IPS-NIHi11 (cell line): Measurements from ENCODE around the gene AMBRA1.

ENCODE experiments used
- DNase-seq: peaks from one replicate; pipeline ENCODE4 v3.0.0; 2012; ENCODE audit warnings: mixed read lengths, low spot score

The AMBRA1 gene

GRCh38 chr11:46565232-46565840, 28.5 kb downstream of the AMBRA1 start:
- no peak for DNase-seq

- no peak for DNase-seq
Measured at GRCh38 chr11:46564459-46564858, 29.4 kb downstream of the AMBRA1 start.

- DNase-seq: no peak
Measured at GRCh38 chr11:46562527-46562926, 31.3 kb downstream of the AMBRA1 start.

DNA sequence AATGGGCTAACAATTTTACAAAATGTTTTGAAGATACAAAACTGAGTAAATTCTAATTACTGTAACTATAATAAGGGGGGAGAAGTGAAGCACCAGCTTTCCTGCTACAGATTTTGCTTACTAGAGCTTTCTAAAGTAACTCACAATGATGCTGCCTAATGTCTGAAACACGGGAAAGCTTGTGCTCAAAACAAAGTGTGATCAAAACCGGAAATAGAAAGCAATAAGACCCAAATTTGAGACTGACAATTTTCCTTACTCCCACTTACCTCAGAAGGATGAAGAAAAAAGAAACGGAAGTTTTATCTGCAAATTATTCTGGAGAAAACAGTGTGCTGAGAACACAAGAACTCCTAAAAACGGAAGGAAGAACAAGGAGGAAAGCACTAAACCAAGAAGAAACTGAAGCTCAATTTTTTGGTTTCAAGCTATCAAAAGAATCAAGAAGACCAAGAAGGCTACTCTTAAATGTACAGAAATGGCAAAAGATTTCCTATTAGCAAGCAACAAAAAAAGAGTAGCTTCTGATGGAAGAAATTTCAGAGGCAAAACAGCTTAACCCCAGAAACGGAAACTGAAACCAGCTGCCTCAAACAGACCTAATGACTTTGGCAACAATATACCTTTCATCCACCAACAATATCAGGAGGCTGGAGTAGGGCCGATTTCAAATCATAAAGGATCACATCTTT, 33.4 kb downstream of the AMBRA1 start:
- no peak for DNase-seq

- no peak for DNase-seq
Measured at GRCh38 chr11:46559815-46560214, 34.0 kb downstream of the AMBRA1 start.

DNA sequence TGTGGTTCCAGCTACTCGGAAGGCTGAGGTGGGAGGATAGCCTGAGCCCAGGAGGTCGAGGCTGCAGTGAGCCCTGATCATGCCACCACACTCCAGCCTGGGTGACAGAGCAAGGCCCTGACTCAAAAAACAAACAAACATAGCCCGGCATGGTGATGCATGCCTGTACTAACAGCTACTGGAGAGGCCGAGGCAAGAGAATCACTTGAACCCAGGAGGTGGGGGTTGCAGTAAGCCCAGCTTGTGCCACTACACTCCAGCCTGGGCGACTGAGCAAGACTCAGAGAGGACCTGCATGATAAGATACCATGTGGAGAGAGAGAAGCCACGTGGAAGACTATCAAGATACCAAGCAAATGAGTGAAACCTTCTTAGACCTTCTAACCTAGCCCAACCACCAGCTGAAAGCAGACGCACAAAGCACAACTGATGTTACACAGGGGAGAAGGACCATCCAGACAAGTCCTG, 36.1 kb downstream of the AMBRA1 start:
- DNase-seq: no peak

DNA sequence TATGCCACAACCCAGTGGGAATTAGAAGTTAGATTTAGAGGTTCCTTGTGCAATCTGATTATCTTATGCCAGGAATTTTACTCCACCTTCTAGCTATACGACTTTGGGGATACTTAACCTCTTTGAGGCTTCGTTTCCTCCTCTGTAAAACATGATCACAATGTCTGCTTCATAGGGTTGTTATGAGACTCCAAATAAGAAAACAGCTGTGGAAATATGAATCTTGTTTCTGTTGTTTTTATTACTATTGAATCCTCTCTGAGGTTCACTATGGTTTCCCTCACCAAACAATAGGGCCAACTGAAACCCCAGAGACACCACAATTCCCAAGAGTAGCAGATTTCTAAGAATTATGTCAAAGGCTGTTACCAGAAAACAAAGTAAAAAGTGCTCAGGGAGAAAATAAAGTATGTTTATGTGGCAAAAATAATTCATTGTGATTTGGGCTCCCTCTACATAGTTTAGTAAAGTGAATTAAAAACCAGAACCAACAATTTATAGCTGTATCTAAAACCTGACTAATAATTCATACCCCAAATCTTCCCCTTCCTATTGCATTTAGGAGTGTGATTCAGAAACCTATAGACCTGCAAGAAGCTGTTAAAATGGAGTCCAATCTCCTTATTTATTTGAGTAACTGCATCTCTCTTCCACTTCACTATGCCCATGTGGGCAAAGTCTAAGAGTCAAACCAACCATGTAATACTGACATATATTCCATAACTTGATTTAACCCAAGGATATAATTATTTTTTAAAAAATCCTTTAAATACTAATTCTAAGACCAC, 38.4 kb downstream of the AMBRA1 start:
- no peak for DNase-seq

- DNase-seq: no peak
Measured at GRCh38 chr11:46554213-46555147, 39.3 kb downstream of the AMBRA1 start.

- no peak for DNase-seq
Measured at GRCh38 chr11:46553814-46554212, 40.0 kb downstream of the AMBRA1 start.

DNA sequence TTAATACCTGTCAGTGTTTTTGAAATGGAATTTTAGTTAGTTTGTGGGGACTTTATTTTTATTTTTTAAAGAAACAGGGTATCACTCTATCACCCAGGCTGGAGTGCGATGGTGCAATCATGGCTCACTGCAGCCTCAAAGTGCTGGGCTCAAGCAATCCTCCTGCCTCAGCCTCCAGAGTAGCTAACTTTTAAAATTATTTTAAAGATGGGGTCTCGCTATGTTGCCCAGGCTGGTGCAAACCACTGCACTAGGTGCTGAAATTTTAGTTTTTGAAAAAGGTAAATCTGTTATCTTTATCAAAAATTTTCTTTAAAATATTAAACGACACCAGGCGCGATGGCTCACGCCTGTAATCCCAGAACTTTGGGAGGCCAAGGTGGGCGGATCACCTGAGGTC, 42.6 kb downstream of the AMBRA1 start:
- DNase-seq: no peak

- DNase-seq: no peak
Measured at GRCh38 chr11:46547579-46547978, 46.2 kb downstream of the AMBRA1 start.

- DNase-seq: no peak
Measured at GRCh38 chr11:46543564-46543963, 50.3 kb downstream of the AMBRA1 start.

- DNase-seq: no peak
Measured at GRCh38 chr11:46541593-46542371, 52.0 kb downstream of the AMBRA1 start.

DNA sequence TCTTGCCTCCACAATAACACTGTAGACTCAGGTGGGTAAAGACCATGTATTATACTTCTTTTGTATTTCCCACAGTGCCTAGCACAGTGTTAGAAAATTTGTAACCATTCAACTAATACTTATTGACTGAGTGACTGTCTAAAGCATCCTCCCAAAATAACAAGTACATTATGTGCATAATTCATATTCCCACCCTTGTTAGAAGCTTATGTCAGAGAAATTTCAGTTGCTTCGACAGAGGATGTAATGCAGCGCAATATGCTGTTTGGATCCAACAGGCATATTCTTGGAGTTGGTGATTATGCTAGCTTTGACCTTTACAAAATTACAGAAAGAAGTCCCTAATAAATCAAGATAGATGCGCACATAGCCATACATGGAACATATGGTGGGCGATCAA, 53.0 kb downstream of the AMBRA1 start:
- DNase-seq: no peak

DNA sequence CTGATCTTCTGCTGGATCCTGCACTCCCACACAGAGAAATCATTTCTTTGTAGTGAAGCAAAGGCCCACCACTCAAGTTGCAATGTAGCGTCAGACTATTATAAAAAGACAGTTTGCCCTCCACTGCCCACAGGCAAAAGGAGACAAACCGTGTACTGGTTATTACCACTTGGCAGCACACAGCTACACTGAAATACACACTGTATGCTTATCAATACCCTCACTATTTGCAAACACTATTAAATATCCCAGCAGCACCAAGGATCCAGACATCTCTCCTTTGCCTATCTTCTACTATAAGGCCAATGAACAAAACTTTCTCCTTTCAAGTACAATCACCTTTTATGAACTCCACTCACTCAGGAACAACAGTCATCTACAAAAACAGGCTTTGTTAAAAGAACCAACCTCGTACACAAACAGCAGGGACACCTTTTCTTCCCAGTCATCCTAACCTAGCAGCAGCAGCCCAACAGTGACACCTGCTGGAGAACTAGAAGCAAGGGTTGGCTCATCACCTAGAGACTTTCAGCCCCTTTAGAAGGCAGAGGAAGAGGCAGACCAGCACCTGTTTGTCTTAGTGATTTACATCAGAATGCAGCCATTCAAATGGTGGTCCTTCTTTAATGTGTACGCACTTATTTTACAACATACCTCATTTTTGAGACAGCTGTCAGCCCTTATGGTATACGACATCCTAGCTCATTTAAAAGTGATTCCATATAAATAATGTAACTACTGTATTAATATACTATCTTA, 56.1 kb downstream of the AMBRA1 start:
- peak; percentile 87 for DNase-seq

GRCh38 chr11:46537121-46537520, 56.7 kb downstream of the AMBRA1 start:
- DNase-seq: no peak

GRCh38 chr11:46535688-46536087, 58.1 kb downstream of the AMBRA1 start:
- no peak for DNase-seq

DNA sequence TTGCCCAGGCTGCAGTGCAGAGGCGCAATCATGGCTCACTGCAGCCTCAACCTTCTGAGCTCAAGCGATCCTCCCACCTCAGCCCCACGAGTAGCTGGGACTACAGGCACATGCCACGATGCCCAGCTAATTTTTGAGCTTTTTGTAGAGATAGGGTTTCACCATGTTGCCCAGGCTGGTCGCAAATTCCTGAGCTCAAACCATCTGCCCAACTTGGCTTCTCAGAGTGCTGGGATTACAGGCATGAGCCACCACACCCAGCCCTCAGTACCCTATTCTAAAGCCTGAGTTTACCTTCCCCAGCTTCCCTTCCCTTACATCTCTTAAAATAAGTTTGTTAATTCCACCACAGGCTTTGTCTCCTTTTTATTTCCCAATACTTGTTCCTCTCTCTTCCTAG, 59.1 kb downstream of the AMBRA1 start:
- DNase-seq: no peak

GRCh38 chr11:46533396-46534100, 60.3 kb downstream of the AMBRA1 start:
- DNase-seq: no peak
